ENCODE results near the gene CPLX3. TPM values are rescaled to one million over a fixed set of nuclear protein-coding genes. Genes with fewer than 3 reads are reported as not detected.

CPLX3 gene
- total RNA-seq, 1 donor: not detected

DNA sequence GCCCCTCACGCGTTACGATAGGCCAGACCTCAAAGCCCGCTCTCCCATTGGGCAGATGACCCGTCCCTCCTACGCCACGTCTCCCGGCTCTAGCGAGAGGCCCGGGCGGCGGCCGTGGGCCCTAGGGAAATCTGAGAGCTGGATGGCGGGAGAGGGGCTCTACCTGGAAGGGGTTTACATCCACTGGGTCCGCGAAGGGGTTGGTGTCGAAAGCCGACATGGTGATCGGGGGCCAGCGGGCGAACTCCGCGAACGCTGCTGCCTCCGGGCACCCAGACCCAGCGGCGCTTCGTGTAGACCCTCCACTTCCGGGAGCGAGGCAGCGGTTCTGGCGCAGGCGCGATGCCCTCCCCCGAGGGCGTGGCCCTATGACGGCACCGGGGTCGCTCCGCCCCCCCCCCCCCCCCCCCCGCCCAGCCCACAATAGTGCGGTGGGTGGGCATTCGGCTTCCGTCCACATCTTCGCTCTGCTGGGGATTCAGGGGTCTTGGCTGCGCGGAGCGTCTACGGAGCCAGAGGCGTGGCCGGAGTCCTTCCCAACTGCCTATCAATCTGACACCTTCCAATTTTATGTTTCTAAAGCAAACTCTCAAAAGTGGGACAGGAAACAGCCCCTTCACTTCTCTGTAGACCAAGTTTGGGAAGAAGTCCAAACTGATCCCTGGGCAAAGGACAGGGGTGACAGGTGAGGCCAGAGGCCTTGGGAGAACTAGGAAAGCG lies 46.8 kb downstream of the CPLX3 start, which contains the start of gene SCAMP2:
TSS of gene SCAMP2 (minus strand) at position 330 of the 720 bp plus-strand sequence. CDS start at position 220, 110 bp downstream.
- TF ChIP-seq, protein P1, sequence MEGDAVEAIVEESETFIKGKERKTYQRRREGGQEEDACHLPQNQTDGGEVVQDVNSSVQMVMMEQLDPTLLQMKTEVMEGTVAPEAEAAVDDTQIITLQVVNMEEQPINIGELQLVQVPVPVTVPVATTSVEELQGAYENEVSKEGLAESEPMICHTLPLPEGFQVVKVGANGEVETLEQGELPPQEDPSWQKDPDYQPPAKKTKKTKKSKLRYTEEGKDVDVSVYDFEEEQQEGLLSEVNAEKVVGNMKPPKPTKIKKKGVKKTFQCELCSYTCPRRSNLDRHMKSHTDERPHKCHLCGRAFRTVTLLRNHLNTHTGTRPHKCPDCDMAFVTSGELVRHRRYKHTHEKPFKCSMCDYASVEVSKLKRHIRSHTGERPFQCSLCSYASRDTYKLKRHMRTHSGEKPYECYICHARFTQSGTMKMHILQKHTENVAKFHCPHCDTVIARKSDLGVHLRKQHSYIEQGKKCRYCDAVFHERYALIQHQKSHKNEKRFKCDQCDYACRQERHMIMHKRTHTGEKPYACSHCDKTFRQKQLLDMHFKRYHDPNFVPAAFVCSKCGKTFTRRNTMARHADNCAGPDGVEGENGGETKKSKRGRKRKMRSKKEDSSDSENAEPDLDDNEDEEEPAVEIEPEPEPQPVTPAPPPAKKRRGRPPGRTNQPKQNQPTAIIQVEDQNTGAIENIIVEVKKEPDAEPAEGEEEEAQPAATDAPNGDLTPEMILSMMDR (IDR thresholded peaks at IDR 0.05; ENCODE audit: insufficient read depth, low read length): no peak
- peak; percentile 94 for DNase-seq (ENCODE audit: low read depth)
- peak within 1 kb of the TSS; percentile 92 for H3K4me3 ChIP-seq (ENCODE audit: low read depth, low read length)

DNA sequence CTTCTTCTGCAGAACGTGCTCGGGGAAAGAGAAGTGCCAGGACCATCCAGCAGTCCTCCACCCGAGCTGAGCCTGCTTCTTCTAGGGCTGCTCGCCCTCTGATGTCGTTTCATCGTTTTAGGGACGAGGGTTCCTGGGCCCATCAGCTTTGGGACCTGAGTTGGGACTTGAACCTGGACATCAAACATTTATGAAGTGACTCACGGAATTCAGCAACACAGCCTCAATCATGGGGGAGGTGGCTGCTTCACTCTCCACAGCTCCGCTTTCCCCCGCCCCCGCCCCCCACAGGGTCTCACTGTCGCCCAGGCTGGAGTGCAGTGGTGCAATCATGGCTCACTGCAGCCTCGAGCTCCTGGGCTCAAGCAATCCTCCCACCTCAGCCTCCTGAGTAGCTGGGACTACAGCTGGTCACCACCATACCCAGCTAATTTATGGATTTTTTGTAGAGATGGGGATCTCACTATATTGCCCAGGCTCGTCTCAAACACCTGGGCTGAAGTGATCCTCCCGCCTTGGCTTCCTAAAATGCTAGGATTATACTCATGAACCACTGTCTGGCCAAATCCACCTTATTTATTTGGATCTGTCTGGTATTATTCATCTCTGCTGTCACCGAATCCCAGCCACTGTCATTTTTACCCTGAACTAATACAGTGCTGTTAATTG lies 47.5 kb downstream of the CPLX3 start:
- no peak for DNase-seq (ENCODE audit: low read depth)
- peak overlapping the region; percentile 92 for H3K4me3 ChIP-seq (ENCODE audit: low read depth, low read length)
- TF ChIP-seq, protein P1 (IDR thresholded peaks at IDR 0.05; ENCODE audit: insufficient read depth, low read length): peak; percentile 1

GRCh38 chr15:74878273-74878672 lies 51.8 kb downstream of the CPLX3 start:
- no peak overlapping the region for H3K4me3 ChIP-seq (ENCODE audit: low read depth, low read length)
- DNase-seq (ENCODE audit: low read depth): no peak
- TF ChIP-seq, protein P1 (IDR thresholded peaks at IDR 0.05; ENCODE audit: insufficient read depth, low read length): no peak

Small RNA genes lying within 50 kb of the gene (small RNA-seq; reads per million reads assigned to genes)
- gene CPLX3 (not detected), gene MIR4513 (not detected), gene MIR6882 (1.1 reads per million, percentile 38 among the genes with 10 or more reads in this experiment)

Other genes starting within 250 kb of the CPLX3 start
- gene CLK3, start 210.8 kb upstream of the CPLX3 start, total RNA-seq (ENCODE audit: low replicate concordance): 41.5 and 52.6 TPM in 2 replicates
- 11.3 and 16.6 TPM in 2 replicates for gene EDC3, start 130.6 kb upstream of the CPLX3 start, total RNA-seq (ENCODE audit: low replicate concordance)
- 0.63 TPM in 1 of 2 replicates, not detected in the other for gene CYP1A1, start 101.1 kb upstream of the CPLX3 start, total RNA-seq (ENCODE audit: low replicate concordance)
- gene CYP1A2, start 77.8 kb upstream of the CPLX3 start, total RNA-seq (ENCODE audit: low replicate concordance): not detected in 2 replicates
- 8.0 and 28.1 TPM in 2 replicates for gene CSK, start 44.5 kb upstream of the CPLX3 start, total RNA-seq (ENCODE audit: low replicate concordance)
- not detected in 2 replicates for gene LMAN1L, start 13.8 kb upstream of the CPLX3 start, total RNA-seq (ENCODE audit: low replicate concordance)
- 15.1 and 17.7 TPM in 2 replicates for gene ULK3, start 16.5 kb downstream of the CPLX3 start, total RNA-seq (ENCODE audit: low replicate concordance)
- gene SCAMP2, start 46.7 kb downstream of the CPLX3 start, total RNA-seq (ENCODE audit: low replicate concordance): 18.5 and 29.6 TPM in 2 replicates
- gene MPI, start 63.4 kb downstream of the CPLX3 start, total RNA-seq (ENCODE audit: low replicate concordance): 39.7 and 48.3 TPM in 2 replicates
- gene FAM219B, start 80.2 kb downstream of the CPLX3 start, total RNA-seq (ENCODE audit: low replicate concordance): 22.7 and 35.9 TPM in 2 replicates
- 5.3 and 63.0 TPM in 2 replicates for gene COX5A, start 111.4 kb downstream of the CPLX3 start, total RNA-seq (ENCODE audit: low replicate concordance)
- gene RPP25, start 130.1 kb downstream of the CPLX3 start, total RNA-seq (ENCODE audit: low replicate concordance): 4.1 and 8.8 TPM in 2 replicates
- gene SCAMP5, start 168.9 kb downstream of the CPLX3 start, total RNA-seq (ENCODE audit: low replicate concordance): 1.1 and 2.2 TPM in 2 replicates
- 2.5 and 11.8 TPM in 2 replicates for gene PPCDC, start 197.0 kb downstream of the CPLX3 start, total RNA-seq (ENCODE audit: low replicate concordance)